Midbrain (tissue), 1 donor: Measurements from ENCODE around the gene CD38.

Experiments
- DNase-seq: peaks from one replicate; lab custom pipeline; 2025; lab: John Stamatoyannopoulos, UW

CD38 gene

DNA sequence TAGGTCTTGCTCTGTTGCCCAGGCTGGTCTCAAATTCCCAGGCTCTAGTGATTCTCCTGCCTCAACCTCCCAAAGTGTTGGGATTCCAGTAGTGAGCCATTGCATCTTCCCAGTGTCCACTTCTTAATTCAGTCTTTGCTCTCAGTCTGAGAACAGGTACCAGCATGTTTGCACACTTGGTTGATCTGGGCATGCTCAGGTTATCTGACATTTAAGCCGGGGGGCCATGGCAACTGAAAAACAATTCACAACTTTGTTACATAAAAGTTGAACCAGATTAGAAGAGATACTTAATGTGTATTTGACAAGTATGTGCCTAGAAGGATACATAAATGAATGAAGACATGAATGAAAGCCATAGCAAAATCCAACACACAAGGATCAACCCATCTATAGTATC is 121.4 kb downstream of the CD38 start:
- no peak for DNase-seq

- DNase-seq = no peak
These were observed 122.9 kb downstream of the CD38 start for GRCh38 chr4:15901007-15901406.

GRCh38 chr4:15901998-15902397 is 123.9 kb downstream of the CD38 start:
- DNase-seq = no peak

DNA sequence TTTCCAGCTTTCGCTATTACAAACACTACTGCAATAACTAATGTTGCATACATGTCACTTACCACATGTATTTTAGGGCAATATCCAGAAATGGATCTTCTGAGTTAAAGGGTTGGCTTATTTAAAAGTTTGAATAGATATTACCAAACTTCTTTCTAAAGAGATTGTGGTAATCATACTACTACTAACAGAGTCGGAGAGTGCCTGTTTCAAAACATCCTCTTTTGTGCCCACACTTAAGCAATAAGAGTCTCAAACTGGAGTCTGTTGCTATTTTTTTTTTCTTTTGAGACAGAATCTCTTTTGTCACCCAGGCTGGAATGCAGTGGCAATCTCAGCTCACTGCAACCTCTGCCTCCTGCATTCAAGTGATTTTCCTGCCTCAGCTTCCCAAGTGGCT is 124.6 kb downstream of the CD38 start:
- DNase-seq = no peak
